GM11168 (cell line): Measurements from ENCODE around the gene ADGRD1.

Experiments
- in situ Hi-C: fragments of 300-500 bp; cut with MboI; formaldehyde crosslinking; loops from one replicate; pipeline ENCODE4 v1.12.0; 2022; ENCODE audit warnings: low sequenced_read_pairs; ENCODE audit not compliant: unreplicated experiment

ADGRD1 gene

GRCh38 chr12:131049549-131050339 lies 96.0 kb downstream of the ADGRD1 start:
- in situ Hi-C loops, result no loop called here

- in situ Hi-C loops, result no loop called here
Measured at GRCh38 chr12:131050463-131051154, 96.9 kb downstream of the ADGRD1 start.

GRCh38 chr12:131051155-131051473 lies 97.4 kb downstream of the ADGRD1 start:
- in situ Hi-C loops, result no loop called here

- in situ Hi-C loops, result no loop called here
Measured at GRCh38 chr12:131052063-131052781, 98.5 kb downstream of the ADGRD1 start.

GRCh38 chr12:131052929-131053328 lies 99.2 kb downstream of the ADGRD1 start:
- in situ Hi-C loops, result no loop called here

- in situ Hi-C loops, result no loop called here
Measured at GRCh38 chr12:131053567-131053966, 99.9 kb downstream of the ADGRD1 start.

GRCh38 chr12:131054345-131055092 lies 100.8 kb downstream of the ADGRD1 start:
- in situ Hi-C loops, result no loop called here

- in situ Hi-C loops, result no loop called here
Measured at GRCh38 chr12:131055093-131055465, 101.4 kb downstream of the ADGRD1 start.

DNA sequence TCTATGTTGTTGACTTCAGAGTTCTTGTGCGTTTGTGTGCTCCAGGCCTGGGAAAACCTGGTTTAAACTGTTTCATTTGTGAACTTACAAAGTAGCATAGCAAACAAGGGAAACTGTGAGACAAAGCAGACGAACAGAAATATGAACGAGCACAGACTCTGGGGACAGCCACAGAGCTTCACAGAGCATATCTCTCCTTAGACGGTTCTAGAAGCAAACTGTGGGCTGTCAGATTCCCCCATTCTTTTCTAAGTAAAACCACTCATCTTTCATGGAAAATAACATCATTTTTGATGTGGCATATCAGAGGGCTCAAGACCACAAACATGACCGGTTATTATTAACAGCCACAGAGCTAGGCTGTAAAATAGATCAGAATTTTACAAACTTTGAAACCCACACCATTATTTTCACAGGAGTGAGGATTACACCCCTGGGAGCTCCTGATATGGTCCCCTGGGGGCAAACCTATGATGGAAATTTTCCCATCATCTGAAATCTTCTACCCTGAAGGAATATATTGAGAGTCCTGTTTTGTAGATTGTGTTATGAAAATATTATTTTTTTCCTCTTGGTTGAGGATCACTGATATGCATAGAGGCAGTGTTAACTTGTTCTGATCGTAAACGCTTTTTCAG lies 102.0 kb downstream of the ADGRD1 start:
- in situ Hi-C loops, result no loop called here

DNA sequence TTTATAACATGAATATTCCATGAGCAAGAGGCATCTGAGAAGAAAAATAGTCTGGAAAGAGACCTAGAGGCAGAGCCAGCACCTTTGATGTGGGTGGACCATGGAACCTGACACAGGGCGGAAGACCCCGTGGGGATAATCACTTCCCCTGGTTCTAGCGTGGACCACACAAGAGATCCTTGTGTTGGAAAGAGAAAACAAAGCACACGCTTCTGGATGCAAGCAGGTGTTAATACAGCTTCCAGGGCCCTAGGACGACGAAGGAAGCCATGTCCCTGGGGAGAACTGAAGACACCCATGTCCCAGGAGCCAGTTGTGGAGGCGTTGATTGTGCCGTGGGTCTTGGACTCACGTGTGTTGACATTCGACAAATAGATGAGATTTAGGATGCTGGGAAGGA lies 102.9 kb downstream of the ADGRD1 start:
- in situ Hi-C loops, result no loop called here

- in situ Hi-C loops, result no loop called here
Measured at GRCh38 chr12:131057211-131057721, 103.6 kb downstream of the ADGRD1 start.

GRCh38 chr12:131057722-131058515 lies 104.2 kb downstream of the ADGRD1 start:
- in situ Hi-C loops, result no loop called here

GRCh38 chr12:131058700-131059099 lies 105.0 kb downstream of the ADGRD1 start:
- in situ Hi-C loops, result no loop called here

DNA sequence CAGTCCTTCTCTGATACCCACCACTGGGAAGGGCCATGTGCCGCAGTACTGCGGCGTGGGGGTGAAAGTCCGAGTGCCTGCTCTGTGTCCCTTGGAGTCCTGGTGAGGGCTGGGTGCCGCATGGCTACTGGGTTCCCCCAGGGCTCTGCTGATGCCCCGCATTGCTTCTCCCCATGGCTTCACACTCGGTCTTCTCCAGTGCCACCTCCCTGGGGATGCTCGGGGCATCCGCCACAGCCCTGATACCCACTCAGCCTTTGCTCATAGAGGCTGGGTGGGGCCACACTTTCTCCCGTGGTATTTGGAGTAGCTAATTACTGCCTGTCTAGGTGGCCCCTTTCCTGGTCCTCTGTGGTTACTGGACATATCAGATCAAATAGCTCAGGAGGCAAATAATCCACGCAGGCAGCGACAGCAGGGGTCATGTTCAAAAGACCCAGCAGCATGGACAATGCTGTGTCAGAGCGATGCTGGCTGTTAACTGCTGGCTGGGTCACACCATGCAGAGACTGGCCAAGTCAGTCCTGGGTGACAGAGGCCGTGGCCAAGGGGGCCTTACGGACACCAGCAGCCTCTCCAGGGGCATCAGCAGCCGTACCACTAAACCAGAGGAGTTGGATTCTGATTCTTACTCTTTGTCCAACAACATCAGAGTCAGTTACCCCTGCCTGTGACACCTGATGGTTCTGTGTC lies 106.5 kb downstream of the ADGRD1 start:
- in situ Hi-C loops, result no loop called here

DNA sequence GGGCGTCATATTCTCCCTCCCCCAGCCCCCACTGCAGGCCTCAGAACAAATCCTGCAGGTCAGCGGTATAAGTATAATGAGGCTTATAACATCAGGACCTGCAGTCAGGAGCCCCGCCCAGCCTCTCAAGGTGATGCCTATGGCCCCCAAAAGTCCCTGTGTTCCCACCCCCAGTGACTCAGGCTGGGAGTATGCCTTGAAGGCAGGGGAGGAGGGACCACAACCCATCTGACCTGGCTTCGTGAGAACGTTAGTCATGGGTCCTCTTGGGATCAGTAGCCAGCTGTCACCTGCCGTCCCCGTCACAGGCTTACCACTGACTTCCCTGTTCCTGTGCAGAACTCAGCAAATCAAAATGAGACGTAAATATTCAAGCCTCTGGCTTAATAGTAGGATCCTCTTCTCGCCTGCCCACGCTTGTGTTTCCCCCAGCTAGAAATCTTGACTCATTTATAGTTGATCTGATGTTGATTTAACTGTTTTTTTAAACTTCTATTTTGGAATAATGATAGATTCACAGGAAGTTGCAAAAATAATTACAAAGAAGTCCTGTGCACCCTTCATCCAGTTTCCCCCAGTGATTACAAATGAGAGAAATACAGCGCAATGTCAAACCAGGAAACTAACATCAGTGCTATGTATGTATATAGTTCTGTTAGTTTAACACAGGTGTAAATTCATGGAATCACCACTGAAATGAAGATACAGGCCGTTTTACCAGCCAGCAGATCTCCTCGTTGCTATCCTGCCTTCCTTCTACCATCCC lies 107.5 kb downstream of the ADGRD1 start:
- in situ Hi-C loops, result no loop called here

DNA sequence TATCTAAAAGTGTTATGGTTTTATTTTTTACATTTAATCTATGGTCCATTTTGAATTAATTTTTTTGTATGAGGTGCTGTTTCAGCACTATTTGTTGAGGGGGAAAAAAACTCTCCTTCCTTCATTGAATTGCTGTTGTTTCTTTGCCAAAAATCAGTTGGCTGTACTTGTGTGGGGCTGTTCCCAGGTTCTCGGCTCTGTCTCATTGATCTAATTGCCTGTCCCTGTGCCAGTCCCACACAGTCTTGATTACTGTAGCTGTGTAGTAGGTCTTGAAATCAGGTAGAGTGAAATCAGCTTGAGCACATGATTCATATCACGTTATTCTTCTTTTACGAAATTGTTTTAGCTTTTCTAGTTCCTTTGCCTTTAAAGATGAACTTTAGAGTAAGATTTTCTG lies 109.7 kb downstream of the ADGRD1 start:
- in situ Hi-C loops, result no loop called here

DNA sequence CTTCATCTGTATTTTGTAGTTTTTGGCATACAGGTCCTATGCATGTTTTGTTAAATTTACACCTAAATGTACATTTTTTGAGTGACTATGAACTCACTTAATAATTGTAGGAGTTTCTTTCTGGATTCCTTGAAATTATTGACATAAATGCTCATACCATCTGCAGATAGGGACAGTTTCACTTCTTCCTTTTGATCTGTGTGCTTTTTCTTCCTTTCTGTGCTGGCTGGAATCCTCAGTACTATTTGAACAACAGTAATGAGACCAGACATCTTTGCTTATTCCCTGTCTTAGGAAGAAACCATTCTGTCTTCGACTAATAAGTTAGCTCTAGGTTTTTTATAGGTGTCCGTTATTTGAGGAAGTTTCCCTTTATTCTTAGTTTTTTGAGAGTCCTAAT lies 110.3 kb downstream of the ADGRD1 start:
- in situ Hi-C loops, result no loop called here

DNA sequence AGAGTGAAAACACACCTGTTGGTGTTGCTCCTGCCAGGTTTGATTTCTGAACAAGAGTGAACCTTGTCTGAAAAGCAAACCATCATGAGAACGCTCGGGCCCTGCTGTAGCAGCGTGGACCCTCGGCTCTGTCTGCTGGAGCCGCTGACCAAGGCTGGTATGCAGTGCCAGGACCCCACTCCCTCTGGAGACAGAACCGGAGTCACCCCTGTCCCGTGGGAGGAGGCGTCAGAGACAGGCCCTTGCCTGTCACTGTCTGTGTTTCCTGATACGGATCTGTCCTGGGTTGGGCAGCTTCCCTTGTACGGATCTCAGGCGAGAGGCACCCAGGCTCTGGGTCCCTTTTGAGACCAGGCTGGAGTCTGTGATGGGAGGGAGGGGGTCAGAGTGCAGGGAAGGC lies 111.6 kb downstream of the ADGRD1 start:
- in situ Hi-C loops, result no loop called here
